Activated gamma-delta T cell treated with Interleukin-2 at 50 U/mL for 16 hours (primary cell): ENCODE measurements around the gene SH2D2A.
A peak's percentile ranks its signal among the peaks of the same experiment; 100 is the strongest.

Source experiments
- DNase-seq: peaks from one replicate; pipeline ENCODE4 v3.0.0-alpha.2; 2020

The SH2D2A gene

GRCh38 chr1:156822680-156823079, 6.0 kb upstream of the SH2D2A start:
- DNase-seq = no peak

- no peak for DNase-seq
These were observed 5.2 kb upstream of the SH2D2A start for GRCh38 chr1:156821801-156822200.

DNA sequence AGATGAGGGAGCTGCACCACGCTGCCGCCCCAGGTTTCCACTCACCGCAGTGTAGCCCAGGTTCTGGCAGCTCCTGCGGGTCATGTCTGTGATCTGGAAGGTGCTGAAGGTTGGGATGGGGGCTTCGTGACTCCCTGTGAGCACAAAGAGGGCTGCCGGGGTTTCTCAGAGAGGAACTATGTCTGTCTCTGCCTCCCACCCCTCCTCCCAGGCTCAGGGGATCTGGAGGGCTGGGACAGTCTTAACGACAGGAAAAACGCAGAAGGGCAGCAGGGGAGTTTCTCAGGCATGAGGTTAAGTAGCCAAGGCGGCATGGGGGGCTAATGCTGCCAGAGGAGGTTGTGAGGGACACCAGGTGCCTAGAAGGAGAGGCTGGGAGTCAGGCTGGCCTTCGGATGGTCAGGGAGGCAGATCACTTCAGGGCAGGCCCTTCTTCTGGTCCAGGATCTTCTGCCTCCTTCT, 656 bp downstream of the SH2D2A start:
- DNase-seq = no peak

- no peak for DNase-seq
These were observed 1.3 kb downstream of the SH2D2A start for GRCh38 chr1:156815307-156815826.

GRCh38 chr1:156814571-156815260, 1.9 kb downstream of the SH2D2A start:
- DNase-seq = peak; percentile 33

- peak; percentile 66 for DNase-seq
These were observed 2.7 kb downstream of the SH2D2A start for GRCh38 chr1:156813750-156814570.

DNA sequence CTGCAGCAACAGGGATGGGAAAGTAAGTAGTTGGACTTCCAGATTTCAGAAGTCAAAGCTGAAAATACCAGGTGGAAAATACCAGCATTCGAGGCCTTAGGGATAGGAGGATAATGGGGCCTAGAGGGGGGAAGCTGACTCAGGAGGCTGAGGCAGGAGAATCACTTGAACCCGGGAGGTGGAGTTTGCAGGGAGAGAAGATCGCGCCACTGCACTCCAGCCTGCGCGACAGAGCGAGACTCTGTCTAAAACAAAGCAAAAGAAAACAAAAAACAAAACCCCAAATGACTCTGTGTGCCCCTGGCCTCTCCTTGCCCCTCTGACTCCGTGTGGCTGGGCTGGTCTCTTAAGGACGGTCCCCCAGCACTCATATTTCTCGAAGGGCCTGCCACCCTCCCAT, 3.4 kb downstream of the SH2D2A start:
- no peak for DNase-seq

- no peak for DNase-seq
These were observed 4.2 kb downstream of the SH2D2A start for GRCh38 chr1:156812293-156812990.

DNA sequence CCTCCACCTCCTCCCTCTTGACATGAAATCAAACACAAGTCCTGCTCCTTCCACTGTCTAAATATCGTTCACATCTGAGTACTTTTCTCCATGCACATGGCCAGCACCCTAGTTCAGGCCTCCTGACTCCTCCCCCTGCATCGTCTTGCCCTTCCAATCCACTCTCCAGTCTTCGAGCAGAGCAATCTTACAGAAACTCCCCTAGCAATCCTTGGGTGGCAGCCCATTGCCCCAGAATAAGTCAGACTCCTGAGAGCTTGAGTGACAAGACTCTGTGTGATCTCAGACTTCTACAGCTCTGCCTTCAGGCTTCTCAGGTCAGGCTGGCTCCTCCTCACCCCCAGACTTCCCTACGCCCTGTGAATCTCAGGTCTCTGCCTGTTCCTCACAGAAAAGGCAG, 5.5 kb downstream of the SH2D2A start:
- DNase-seq = no peak

- no peak for DNase-seq
These were observed 6.8 kb downstream of the SH2D2A start for GRCh38 chr1:156809711-156810366.

DNA sequence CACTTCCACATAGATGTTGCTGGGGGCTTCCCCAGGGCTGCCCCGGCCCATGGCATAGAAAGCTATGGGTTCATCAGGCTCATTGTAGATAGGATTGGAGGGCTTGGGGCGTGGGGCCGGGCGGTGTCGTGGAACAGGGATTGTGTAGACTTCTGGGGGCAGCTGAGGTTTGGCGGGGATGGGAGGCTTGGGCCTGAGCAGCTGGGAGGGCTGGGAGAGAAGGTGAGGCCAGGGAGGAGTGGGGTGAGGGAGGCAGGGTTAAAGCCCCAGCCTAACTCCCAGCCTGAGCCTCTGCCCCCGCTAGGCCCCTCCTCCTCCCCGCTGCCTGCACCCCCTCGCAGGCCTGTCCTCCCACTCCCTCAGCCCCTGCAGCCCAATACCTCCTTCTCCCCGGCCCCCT, 7.4 kb downstream of the SH2D2A start:
- no peak for DNase-seq

GRCh38 chr1:156808186-156809030, 8.2 kb downstream of the SH2D2A start:
- no peak for DNase-seq

DNA sequence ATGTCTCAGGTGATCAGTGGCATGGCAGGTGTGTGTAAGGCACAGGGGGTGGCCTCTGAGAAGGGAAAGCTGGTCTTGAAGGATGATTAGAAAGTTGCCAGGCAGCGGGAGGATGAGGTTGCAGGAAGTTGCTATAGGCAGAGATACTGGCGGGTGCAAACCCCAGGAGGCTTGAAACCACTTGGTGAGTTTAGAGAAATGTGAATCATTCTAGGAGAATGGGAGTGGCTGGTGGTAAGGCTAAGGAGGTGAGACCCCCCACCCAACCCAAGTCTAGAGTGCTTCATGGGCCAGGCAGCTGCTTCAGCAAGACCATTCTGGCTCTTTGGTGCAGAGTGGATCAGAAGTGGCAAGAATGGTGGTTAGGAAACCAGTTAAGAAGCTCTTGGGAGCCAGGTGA, 9.0 kb downstream of the SH2D2A start:
- no peak for DNase-seq

DNA sequence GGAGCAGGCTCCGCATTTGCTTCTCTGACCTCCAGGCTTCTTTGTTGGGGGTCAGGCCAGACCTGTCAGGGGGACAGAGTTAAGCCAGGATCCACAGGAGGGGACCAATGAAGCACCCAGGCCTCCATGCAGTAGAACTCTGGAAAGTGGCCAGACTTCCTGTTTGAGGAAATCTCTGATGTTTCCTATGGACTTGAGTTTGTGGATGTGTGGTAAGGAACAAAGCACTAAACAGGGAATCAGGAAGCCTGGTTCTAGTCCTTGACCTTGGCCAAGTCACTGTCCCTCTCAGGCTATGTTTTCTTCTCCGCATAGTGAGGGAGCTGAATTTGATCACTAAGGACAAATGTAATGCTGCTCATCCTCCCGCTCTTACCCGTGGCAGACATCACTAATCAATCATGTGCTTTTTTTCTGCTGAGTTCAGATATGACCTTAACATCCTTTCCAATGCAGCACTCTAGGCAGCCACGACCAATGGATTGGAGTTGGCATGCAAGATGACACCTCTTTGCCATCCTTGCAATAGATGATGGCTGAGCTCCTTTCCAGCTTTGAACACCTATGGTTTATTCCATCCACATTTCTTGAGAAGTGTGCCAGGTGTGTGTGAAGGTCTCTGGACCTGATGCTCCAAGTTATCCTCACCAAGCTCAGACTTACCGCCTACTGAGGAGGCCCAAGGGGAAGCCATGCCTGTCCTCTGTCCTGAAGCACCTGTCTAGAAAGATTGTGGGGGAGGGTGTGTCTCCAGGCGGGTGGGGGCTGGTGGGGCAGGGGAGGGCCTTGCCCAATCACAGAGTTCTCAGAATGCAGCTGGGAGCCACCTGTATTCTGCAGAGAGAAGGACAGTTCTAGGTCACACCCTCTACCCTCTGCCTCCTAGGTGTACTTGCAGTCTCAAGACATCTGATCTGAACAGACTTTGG, 9.9 kb downstream of the SH2D2A start:
- DNase-seq = no peak

DNA sequence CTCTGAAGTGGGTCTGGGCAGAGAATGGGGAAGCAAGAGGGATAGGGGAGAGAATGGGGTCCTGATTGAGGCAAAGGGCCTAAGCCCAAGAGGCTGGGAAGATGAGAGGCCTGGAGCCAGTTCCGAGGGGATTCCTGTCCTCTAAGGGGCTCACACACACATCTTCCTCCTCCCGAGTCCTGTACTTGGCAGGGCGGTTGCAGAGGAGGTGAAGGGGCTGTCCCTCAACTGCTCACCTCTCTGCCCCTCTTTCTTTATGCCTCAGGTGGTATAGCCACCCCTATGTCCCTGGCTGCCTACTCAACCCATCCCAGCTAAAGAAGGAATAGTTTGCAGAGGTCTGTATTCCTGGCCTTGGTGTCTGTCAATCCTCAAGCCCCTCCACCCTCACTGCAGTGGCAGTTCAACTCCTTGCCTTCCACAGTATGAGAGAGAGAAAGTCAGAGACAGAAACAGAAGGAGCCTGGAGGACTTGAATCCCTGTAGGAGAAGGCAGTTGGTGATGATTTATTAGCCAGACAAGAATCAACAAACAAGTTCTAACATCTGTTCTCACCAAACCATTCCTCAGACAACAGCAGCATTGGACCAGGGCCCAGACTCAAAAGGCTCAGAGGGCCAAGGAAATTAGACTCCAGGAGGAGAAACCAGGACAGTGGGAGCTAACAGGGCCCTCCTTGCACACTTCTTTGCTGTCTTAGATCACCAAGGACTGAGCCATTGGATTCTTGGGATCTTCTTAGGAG, 10.7 kb downstream of the SH2D2A start:
- DNase-seq = no peak

- no peak for DNase-seq
These were observed 11.9 kb downstream of the SH2D2A start for GRCh38 chr1:156804572-156805243.

GRCh38 chr1:156804026-156804425, 12.6 kb downstream of the SH2D2A start:
- DNase-seq = no peak

DNA sequence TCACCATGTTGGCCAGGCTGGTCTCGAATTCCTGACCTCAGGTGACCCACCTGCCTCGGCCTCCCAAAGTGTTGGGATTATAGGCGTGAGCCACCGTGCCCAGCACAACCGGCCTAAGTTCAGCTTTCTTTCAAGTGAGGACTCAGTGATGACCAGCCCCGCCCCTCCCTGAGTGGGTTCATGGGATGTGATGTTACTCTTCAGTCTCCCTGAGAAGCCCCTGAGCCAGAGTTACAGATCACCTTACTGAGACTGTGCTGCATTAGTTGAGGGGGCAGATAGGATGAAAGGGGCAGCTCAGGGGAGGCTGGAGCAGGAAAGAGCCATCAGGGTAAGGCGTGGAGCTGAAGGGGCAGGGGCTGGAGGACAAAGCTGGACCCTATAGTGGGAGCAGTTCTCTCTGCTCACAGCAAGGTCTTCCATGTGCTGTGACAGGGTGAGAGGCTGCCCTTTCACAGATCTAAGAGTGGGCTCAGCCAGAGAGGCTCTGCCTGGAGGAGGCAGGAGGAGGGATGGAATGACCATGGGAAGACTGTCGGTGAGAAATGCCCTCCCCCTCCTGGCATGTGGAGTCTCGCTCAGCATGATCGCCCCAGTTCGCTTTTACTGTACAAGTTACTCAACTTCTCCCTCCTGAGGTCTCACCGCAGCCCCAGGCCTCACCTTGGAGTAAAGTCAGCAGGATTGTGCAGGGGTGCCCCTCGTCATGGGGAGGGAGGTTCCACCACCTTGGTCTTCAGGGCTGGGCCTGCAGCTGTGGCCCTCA, 13.4 kb downstream of the SH2D2A start:
- no peak for DNase-seq
